Measurements from ENCODE around the gene KIAA0040.
A peak's percentile ranks its signal among the peaks of the same experiment; 100 is the strongest.

The KIAA0040 gene

GRCh38 chr1:175169286-175170018, 23.1 kb downstream of the KIAA0040 start:
- DNase-seq = peak; percentile 88

- peak; percentile 24 for DNase-seq
Observed at GRCh38 chr1:175168782-175169181, 23.8 kb downstream of the KIAA0040 start.

- no peak for DNase-seq
Observed at GRCh38 chr1:175167861-175168260, 24.7 kb downstream of the KIAA0040 start.

- DNase-seq = no peak
Observed at GRCh38 chr1:175166746-175167145, 25.8 kb downstream of the KIAA0040 start.

- no peak for DNase-seq
Observed at GRCh38 chr1:175164751-175165150, 27.8 kb downstream of the KIAA0040 start.

GRCh38 chr1:175163702-175164101, 28.9 kb downstream of the KIAA0040 start:
- DNase-seq = no peak

- DNase-seq = peak; percentile 9
Observed at GRCh38 chr1:175162955-175163354, 29.6 kb downstream of the KIAA0040 start.

GRCh38 chr1:175158170-175158591, 34.4 kb downstream of the KIAA0040 start:
- DNase-seq = no peak

- DNase-seq = no peak
Observed at GRCh38 chr1:175157200-175157599, 35.4 kb downstream of the KIAA0040 start.

- DNase-seq = peak; percentile 10
Observed at GRCh38 chr1:175155936-175156335, 36.6 kb downstream of the KIAA0040 start.

- DNase-seq = peak; percentile 20
Observed at GRCh38 chr1:175155473-175155856, 37.1 kb downstream of the KIAA0040 start.

GRCh38 chr1:175154629-175155472, 37.7 kb downstream of the KIAA0040 start:
- peak; percentile 76 for DNase-seq

- peak; percentile 63 for DNase-seq
Observed at GRCh38 chr1:175152006-175152652, 40.4 kb downstream of the KIAA0040 start.

- peak; percentile 17 for DNase-seq
Observed at GRCh38 chr1:175150596-175151319, 41.8 kb downstream of the KIAA0040 start.

- no peak for DNase-seq
Observed at GRCh38 chr1:175148068-175148467, 44.5 kb downstream of the KIAA0040 start.

- DNase-seq = no peak
Observed at GRCh38 chr1:175147569-175147968, 45.0 kb downstream of the KIAA0040 start.

GRCh38 chr1:175146529-175147213, 45.9 kb downstream of the KIAA0040 start:
- DNase-seq = peak; percentile 75

GRCh38 chr1:175145899-175146528, 46.6 kb downstream of the KIAA0040 start:
- peak; percentile 19 for DNase-seq

- DNase-seq = no peak
Observed at GRCh38 chr1:175138579-175138978, 54.0 kb downstream of the KIAA0040 start.

- no peak for DNase-seq
Observed at GRCh38 chr1:175137369-175137768, 55.2 kb downstream of the KIAA0040 start.

- DNase-seq = no peak
Observed at GRCh38 chr1:175136246-175136645, 56.3 kb downstream of the KIAA0040 start.

GRCh38 chr1:175134500-175134899, 58.1 kb downstream of the KIAA0040 start:
- no peak for DNase-seq
